ENCODE data around the gene SLIT1.
A peak's percentile ranks its signal among the peaks of the same experiment; 100 is the strongest.

Gene SLIT1

DNA sequence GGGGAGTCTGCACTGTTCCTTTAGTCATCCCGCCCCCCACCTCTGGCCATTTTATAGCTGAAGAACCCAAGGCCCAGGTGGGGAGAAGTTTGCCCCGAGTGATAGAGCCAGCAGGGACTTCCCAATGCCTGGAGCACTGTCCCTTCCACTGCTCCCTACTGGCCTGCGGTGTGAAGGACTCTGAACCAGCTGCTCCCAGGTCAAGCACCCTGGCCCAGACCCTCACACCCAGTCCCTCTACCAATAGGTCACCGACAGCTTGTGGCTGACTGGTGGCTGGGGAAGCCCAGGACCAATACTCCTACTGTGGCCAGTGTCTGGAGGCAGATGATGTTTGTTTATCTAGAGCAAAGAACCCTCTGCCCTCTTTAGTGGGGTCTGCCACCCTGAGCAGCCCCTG is 185.8 kb downstream of the SLIT1 start:
- Histone ChIP-seq H3K4me1 (ENCODE audit: insufficient read depth, low read length) (peaks cover 10% of the 10 kb centered on the region), H3K27me3 (ENCODE audit: control insufficient read depth in 1 of 2, insufficient read depth in 2 of 2, low read length in 2 of 2) (no peaks in the 10 kb centered on the region), H3K9me3 (ENCODE audit: low read length) (no peaks in the 10 kb centered on the region), H3K27ac (ENCODE audit: low read depth, low read length) (no peak overlapping the region), H3K9ac (ENCODE audit: low read length) (no peak overlapping the region), H3K36me3 (ENCODE audit: insufficient read depth, low read length) (no peaks in the 10 kb centered on the region), H3K4me3 (ENCODE audit: low read depth in 1 of 2, low read length in 2 of 2) (no peak overlapping the region)

DNA sequence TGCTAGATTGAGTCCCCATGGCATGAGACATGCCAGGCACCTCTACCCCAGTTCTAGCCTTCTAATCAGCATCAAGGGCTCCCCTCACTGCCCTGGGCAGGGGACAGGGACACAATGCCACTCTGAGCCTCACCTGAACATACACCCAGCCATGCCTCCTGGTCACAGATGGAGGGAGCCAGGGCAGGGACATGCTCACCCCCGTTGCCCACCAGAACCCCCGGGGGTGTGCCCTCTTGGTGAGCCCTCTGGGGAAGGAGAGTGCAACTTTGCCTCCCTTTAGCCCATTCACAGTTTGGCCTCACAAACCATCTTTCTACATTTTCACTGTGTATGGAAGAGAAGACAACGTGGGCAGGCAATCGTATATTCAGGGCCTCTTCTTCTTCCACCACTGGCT is 186.4 kb downstream of the SLIT1 start:
- no peak overlapping the region for H3K27ac ChIP-seq (ENCODE audit: low read depth, low read length)
- H3K36me3 ChIP-seq (ENCODE audit: insufficient read depth, low read length): no peaks in the 10 kb centered on the region
- no peaks in the 10 kb centered on the region for H3K9me3 ChIP-seq (ENCODE audit: low read length)
- no peak overlapping the region for H3K4me3 ChIP-seq (ENCODE audit: low read depth in 1 of 2, low read length in 2 of 2)
- no peak overlapping the region for H3K9ac ChIP-seq (ENCODE audit: low read length)
- peaks cover 10% of the 10 kb centered on the region for H3K4me1 ChIP-seq (ENCODE audit: insufficient read depth, low read length)
- no peaks in the 10 kb centered on the region for H3K27me3 ChIP-seq (ENCODE audit: control insufficient read depth in 1 of 2, insufficient read depth in 2 of 2, low read length in 2 of 2)

DNA sequence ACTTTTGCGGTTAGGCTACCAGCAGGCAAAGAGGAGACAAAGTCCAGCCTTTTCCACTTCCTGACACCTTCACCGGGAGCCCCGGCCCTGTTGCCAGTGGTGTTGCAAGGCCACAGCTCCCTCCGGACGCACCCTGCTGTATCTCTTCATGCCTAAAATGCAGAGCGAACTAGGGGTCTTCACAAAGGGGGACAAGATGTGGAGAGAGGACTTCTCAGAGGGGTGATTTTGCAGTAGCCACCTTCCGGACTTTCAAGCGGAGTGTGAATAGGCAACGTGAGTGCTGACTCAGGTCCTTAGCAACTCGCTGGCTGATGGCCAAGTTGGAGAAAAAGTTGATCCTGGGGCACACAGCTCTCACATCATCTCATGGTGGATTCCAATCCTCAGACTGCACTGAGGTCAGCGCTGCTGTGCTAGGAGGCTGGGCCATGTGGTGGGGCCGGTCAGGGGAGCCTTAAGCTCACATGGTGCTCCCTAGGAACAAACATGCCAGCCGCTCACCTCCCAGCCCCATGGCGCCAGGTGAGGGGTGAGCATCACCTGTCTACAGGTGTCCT is 187.3 kb downstream of the SLIT1 start:
- Histone ChIP-seq H3K36me3 (ENCODE audit: insufficient read depth, low read length) (no peaks in the 10 kb centered on the region), H3K4me3 (ENCODE audit: low read depth in 1 of 2, low read length in 2 of 2) (no peak overlapping the region), H3K9ac (ENCODE audit: low read length) (no peak overlapping the region), H3K27me3 (ENCODE audit: control insufficient read depth in 1 of 2, insufficient read depth in 2 of 2, low read length in 2 of 2) (no peaks in the 10 kb centered on the region), H3K9me3 (ENCODE audit: low read length) (no peaks in the 10 kb centered on the region), H3K27ac (ENCODE audit: low read depth, low read length) (no peak overlapping the region), H3K4me1 (ENCODE audit: insufficient read depth, low read length) (peaks cover 10% of the 10 kb centered on the region)

DNA sequence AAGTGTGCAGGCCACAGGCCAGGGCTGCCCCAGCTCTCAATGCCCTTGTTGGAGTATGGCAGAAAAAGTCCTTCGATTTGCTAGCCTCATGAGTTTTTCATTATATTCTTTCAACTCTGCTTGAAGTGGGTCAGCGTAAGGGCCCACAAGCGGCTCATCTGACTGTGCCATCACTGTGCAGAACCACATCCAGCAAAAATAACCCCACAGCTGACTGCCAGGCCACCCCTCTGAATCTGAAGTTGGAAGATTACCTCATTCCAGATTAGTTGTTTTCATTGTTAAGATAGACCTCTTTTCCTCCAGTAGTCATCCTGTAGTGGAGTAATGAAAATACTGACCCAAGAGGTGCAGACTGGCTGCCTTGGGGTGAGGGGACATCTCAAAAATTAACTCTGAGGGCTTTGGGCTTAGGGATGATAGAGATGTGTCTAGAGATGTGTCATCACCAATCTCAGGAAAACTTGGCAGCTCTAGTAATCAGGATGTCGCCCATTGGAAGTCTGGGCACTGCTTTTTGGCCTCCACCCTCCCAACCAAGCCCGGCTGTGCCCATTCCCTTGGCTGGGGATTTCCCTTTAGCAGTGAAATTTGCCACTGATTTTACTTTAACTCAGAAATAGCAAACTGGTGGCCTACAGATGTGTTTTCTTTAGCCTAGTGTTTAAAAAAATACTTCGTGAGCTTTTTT is 189.3 kb downstream of the SLIT1 start:
- Histone ChIP-seq H3K4me1 (ENCODE audit: insufficient read depth, low read length) (peaks cover 14% of the 10 kb centered on the region), H3K4me3 (ENCODE audit: low read depth in 1 of 2, low read length in 2 of 2) (no peak overlapping the region), H3K9me3 (ENCODE audit: low read length) (no peaks in the 10 kb centered on the region), H3K9ac (ENCODE audit: low read length) (no peak overlapping the region), H3K27me3 (ENCODE audit: control insufficient read depth in 1 of 2, insufficient read depth in 2 of 2, low read length in 2 of 2) (no peaks in the 10 kb centered on the region), H3K36me3 (ENCODE audit: insufficient read depth, low read length) (no peaks in the 10 kb centered on the region), H3K27ac (ENCODE audit: low read depth, low read length) (no peak overlapping the region)

DNA sequence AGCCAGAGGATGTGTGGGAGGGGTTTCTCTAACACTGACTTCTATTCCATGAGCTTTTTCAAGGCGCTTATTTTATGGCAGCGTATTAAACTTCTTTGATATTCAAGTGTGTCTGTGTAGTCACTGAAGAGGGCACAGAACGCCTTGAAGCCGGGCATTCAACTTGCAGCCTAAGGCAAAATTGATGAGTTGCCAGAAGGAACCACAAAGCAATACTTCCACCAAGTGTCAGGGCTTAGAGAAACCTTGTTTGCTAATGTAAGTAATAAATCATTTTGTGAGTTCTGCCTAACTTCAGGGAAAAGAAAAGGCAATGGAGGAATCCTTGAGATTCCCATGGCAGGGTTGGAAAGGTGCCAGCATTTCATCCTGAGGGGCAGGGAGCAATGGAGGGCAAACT is 189.9 kb downstream of the SLIT1 start:
- Histone ChIP-seq H3K4me3 (ENCODE audit: low read depth in 1 of 2, low read length in 2 of 2) (no peak overlapping the region), H3K4me1 (ENCODE audit: insufficient read depth, low read length) (peaks cover 19% of the 10 kb centered on the region), H3K27ac (ENCODE audit: low read depth, low read length) (no peak overlapping the region), H3K27me3 (ENCODE audit: control insufficient read depth in 1 of 2, insufficient read depth in 2 of 2, low read length in 2 of 2) (no peaks in the 10 kb centered on the region), H3K9ac (ENCODE audit: low read length) (no peak overlapping the region), H3K9me3 (ENCODE audit: low read length) (no peaks in the 10 kb centered on the region), H3K36me3 (ENCODE audit: insufficient read depth, low read length) (no peaks in the 10 kb centered on the region)

DNA sequence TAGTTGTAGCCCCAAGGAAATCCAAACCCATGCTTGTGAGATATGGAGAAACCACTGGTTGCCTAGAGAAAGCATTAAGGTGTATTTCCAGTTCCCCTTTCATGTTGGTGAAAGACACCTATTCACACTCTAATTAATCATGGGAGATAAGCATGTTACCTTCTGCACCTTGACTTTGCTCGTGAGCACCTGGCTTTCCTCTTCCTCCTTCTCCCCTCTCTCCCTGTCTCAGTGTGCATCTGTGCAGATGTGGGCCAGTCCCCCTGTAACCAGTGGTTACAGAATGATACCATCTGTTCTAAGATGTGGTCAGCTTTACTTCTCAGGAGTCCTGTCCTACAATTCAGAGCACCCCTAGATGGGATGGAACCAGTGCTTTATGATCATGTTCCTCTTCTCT is 193.0 kb downstream of the SLIT1 start:
- Histone ChIP-seq H3K9me3 (ENCODE audit: low read length) (no peaks in the 10 kb centered on the region), H3K36me3 (ENCODE audit: insufficient read depth, low read length) (no peaks in the 10 kb centered on the region), H3K27ac (ENCODE audit: low read depth, low read length) (no peak overlapping the region), H3K27me3 (ENCODE audit: control insufficient read depth in 1 of 2, insufficient read depth in 2 of 2, low read length in 2 of 2) (no peaks in the 10 kb centered on the region), H3K4me3 (ENCODE audit: low read depth in 1 of 2, low read length in 2 of 2) (no peak overlapping the region), H3K4me1 (ENCODE audit: insufficient read depth, low read length) (peaks cover 42% of the 10 kb centered on the region), H3K9ac (ENCODE audit: low read length) (no peak overlapping the region)

DNA sequence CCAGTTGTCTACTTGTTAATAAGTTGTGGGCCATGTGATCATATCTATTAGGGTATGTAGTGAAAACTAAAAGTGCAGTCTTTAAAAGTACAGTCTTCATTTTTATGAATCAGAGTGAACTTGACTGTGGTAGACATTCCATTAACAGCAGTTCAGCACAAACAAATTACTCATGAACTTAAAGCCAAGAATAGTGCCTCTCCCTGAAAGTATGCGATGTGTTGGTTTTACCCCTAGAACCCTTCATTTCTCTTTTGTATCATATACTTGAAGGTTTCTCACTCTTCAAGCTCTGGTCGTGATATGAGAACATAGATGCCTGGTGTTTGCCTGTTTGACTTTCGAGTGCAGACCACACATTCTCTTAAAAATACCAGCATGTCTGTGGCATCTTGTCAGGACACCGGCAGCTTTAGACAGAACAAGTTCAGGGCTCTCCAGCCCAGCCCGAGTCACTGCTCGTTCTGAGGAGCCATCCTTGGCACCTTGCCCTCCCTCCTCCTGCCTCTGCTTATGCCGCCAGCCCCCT is 194.4 kb downstream of the SLIT1 start:
- Histone ChIP-seq H3K27ac (ENCODE audit: low read depth, low read length) (no peak overlapping the region), H3K9ac (ENCODE audit: low read length) (no peak overlapping the region), H3K27me3 (ENCODE audit: control insufficient read depth in 1 of 2, insufficient read depth in 2 of 2, low read length in 2 of 2) (no peaks in the 10 kb centered on the region), H3K9me3 (ENCODE audit: low read length) (no peaks in the 10 kb centered on the region), H3K36me3 (ENCODE audit: insufficient read depth, low read length) (no peaks in the 10 kb centered on the region), H3K4me1 (ENCODE audit: insufficient read depth, low read length) (peaks cover 40% of the 10 kb centered on the region), H3K4me3 (ENCODE audit: low read depth in 1 of 2, low read length in 2 of 2) (no peak overlapping the region)

DNA sequence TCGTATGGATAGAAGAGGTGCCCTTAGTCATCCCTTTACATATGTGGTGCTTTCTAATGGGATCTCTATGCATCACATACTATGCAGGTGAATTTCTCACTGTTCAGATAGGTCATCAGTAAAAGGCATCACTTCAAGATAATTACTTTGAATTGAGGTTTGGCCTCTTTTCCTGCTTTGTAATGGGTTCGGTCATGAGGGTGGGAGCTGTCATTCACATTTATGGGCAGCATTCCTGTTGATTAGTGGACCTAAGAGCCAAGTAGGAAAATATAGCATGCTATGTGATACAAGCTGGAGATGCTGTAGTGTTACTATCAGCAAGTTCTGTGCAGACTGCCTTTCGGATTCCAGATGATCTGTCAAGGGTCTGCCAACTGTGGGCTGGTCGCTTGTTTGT is 197.3 kb downstream of the SLIT1 start:
- peaks cover 32% of the 10 kb centered on the region for H3K4me1 ChIP-seq (ENCODE audit: insufficient read depth, low read length)
- no peaks in the 10 kb centered on the region for H3K9me3 ChIP-seq (ENCODE audit: low read length)
- no peaks in the 10 kb centered on the region for H3K36me3 ChIP-seq (ENCODE audit: insufficient read depth, low read length)
- no peak overlapping the region for H3K9ac ChIP-seq (ENCODE audit: low read length)
- no peak overlapping the region for H3K4me3 ChIP-seq (ENCODE audit: low read depth in 1 of 2, low read length in 2 of 2)
- H3K27me3 ChIP-seq (ENCODE audit: control insufficient read depth in 1 of 2, insufficient read depth in 2 of 2, low read length in 2 of 2): no peaks in the 10 kb centered on the region
- peak overlapping the region; percentile 30 for H3K27ac ChIP-seq (ENCODE audit: low read depth, low read length)

DNA sequence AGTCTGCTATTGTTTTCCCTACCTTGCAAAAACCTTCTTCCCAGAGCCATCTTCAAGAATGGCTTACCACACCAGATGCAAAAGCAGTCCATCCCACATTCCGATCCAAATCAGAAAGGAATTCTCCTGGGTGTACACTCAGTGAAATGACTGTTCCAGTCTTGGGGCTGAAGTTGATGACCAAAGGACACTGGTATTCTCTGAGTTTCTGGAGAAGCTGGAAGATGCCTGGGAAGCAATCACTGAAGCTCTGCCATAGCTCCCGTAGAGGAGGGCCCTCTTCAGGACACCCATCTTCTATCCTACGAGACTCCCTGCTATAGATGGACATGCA is 197.9 kb downstream of the SLIT1 start:
- Histone ChIP-seq H3K4me1 (ENCODE audit: insufficient read depth, low read length) (peaks cover 32% of the 10 kb centered on the region), H3K9ac (ENCODE audit: low read length) (no peak overlapping the region), H3K9me3 (ENCODE audit: low read length) (no peaks in the 10 kb centered on the region), H3K27ac (ENCODE audit: low read depth, low read length) (no peak overlapping the region), H3K27me3 (ENCODE audit: control insufficient read depth in 1 of 2, insufficient read depth in 2 of 2, low read length in 2 of 2) (no peaks in the 10 kb centered on the region), H3K36me3 (ENCODE audit: insufficient read depth, low read length) (peaks cover 4% of the 10 kb centered on the region), H3K4me3 (ENCODE audit: low read depth in 1 of 2, low read length in 2 of 2) (no peak overlapping the region)

DNA sequence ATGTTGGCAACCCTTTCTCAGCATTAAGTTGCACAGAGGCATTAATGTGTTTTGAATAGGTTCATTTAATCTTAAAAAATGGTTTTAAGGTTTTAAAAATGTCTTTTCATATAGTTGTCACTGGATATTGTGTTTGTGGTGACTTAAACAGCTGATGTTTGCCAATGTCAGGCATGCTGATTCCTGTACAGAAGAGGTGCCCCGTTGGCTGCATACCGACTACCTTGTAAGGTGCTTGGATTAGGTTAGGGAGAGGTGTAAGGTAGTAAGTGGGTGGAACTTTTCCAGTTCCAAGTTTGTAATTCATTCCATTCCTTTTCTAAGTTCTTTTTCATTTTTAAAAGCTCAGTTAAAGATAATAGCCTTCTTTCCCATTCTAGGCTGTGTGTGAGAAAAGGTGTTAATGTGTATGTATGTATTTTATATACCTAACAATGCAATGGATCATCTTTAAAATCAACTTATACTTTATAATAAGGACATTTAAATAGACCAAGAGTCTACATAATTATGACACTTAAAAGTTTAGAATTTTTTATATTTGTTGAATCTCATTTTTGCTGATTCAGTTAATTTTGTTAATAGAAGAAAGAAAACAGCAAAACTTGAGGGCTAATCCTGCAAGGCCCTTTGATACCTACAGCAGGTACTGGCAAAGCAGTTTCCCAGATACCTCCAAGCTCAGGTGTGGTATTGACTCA is 198.5 kb downstream of the SLIT1 start:
- no peak overlapping the region for H3K9ac ChIP-seq (ENCODE audit: low read length)
- no peaks in the 10 kb centered on the region for H3K27me3 ChIP-seq (ENCODE audit: control insufficient read depth in 1 of 2, insufficient read depth in 2 of 2, low read length in 2 of 2)
- peaks cover 6% of the 10 kb centered on the region for H3K36me3 ChIP-seq (ENCODE audit: insufficient read depth, low read length)
- no peak overlapping the region for H3K4me3 ChIP-seq (ENCODE audit: low read depth in 1 of 2, low read length in 2 of 2)
- H3K4me1 ChIP-seq (ENCODE audit: insufficient read depth, low read length): peaks cover 32% of the 10 kb centered on the region
- no peaks in the 10 kb centered on the region for H3K9me3 ChIP-seq (ENCODE audit: low read length)
- no peak overlapping the region for H3K27ac ChIP-seq (ENCODE audit: low read depth, low read length)

DNA sequence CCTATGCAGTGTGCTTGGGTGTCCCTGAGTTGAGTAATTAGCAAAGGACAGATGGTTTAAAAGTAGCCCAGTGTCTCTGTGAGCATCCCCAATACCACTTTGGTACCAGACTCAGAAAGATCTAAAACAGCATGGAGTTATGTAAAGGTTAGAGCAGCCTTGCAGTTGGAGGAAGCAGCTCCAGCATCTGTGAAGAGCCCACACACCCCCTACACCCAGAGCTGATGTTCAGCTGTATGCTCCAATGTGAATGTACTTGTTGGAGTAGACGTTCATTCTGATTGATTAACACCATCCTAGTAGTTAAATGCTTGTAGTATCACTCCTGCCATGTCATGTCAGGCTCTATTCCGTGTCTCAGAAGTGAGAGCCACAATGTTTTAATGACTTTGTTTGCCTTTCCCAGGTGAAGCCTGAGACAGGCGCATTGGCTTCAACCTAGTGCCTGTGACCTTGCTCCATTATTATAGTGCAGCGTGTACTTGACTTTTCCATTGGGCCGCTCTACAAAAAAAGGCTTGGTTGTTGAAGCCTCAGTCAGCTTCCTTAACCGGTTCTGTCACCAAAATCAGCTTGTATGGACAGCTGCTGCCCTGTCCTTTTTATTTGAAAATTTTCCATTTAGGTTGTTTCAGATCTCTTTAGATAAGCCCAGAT is 199.4 kb downstream of the SLIT1 start:
- Histone ChIP-seq H3K9me3 (ENCODE audit: low read length) (no peaks in the 10 kb centered on the region), H3K4me1 (ENCODE audit: insufficient read depth, low read length) (peaks cover 27% of the 10 kb centered on the region), H3K9ac (ENCODE audit: low read length) (no peak overlapping the region), H3K4me3 (ENCODE audit: low read depth in 1 of 2, low read length in 2 of 2) (no peak overlapping the region), H3K36me3 (ENCODE audit: insufficient read depth, low read length) (peaks cover 11% of the 10 kb centered on the region), H3K27me3 (ENCODE audit: control insufficient read depth in 1 of 2, insufficient read depth in 2 of 2, low read length in 2 of 2) (no peaks in the 10 kb centered on the region), H3K27ac (ENCODE audit: low read depth, low read length) (no peak overlapping the region)

Data from muscle layer of colon (tissue), 2 donors.